Mesenchymal stem cell (in vitro differentiated cells and primary cell): Measurements from ENCODE around the gene BRSK2.

Experiments used
- DNase-seq: peaks from one replicate; pipeline ENCODE4 v3.0.0-alpha.2; 2013
- H2AFZ ChIP-seq: one replicate; pipeline ENCODE4 v1.6.1; 2013; ENCODE audit warnings: low read depth, mild to moderate bottlenecking, control low read depth, inconsistent platforms, low read length, moderate library complexity
- H2AK5ac ChIP-seq: 2 replicates; pipeline ENCODE4 v1.6.1; 2013; ENCODE audit warnings: low read length, moderate library complexity, mild to moderate bottlenecking, inconsistent platforms; ENCODE audit not compliant: severe bottlenecking
- H2BK120ac ChIP-seq: one replicate; pipeline ENCODE4 v1.6.1; 2013; ENCODE audit warnings: low read depth, mild to moderate bottlenecking, inconsistent platforms, low read length, moderate library complexity
- H2BK12ac ChIP-seq, 2 experiments: one replicate each; pipeline ENCODE4 v1.6.1; 2013; ENCODE audit warnings: inconsistent platforms in 2 of 2, low read length in 2 of 2, mild to moderate bottlenecking in 2 of 2, moderate library complexity in 2 of 2, control low read depth in 1 of 2
- H2BK15ac ChIP-seq: one replicate; pipeline ENCODE4 v1.6.1; 2013; ENCODE audit warnings: mild to moderate bottlenecking, low read depth, inconsistent platforms; ENCODE audit not compliant: poor library complexity, severe bottlenecking
- H2BK5ac ChIP-seq: 2 replicates; pipeline ENCODE4 v1.6.1; 2013; ENCODE audit warnings: low read depth, mild to moderate bottlenecking, low read length, control low read depth, inconsistent platforms; ENCODE audit not compliant: poor library complexity, severe bottlenecking
- H3K14ac ChIP-seq, 2 experiments: one replicate each; pipeline ENCODE4 v1.6.1; 2013; ENCODE audit warnings: inconsistent platforms in 2 of 2, low read length in 2 of 2, control low read depth in 1 of 2, mild to moderate bottlenecking in 1 of 2, moderate library complexity in 1 of 2
- H3K18ac ChIP-seq, 2 experiments: one replicate each; pipeline ENCODE4 v1.6.1; 2013; ENCODE audit warnings: inconsistent platforms in 2 of 2, low read length in 2 of 2, control low read depth in 1 of 2, low read depth in 1 of 2, mild to moderate bottlenecking in 1 of 2
- H3K23ac ChIP-seq, 2 experiments: one replicate each; pipeline ENCODE4 v1.6.1; 2013; ENCODE audit warnings: inconsistent platforms in 2 of 2, low read length in 2 of 2, mild to moderate bottlenecking in 2 of 2, moderate library complexity in 2 of 2, control low read depth in 1 of 2
- H3K27ac ChIP-seq: 2 replicates; pipeline ENCODE4 v1.5.1; 2013; ENCODE audit warnings: mild to moderate bottlenecking, moderate library complexity, low read length, control low read depth, inconsistent platforms; ENCODE audit not compliant: poor library complexity, severe bottlenecking
- H3K27me3 ChIP-seq, 2 experiments: 2 replicates each; pipeline versions ENCODE4 v1.6.1 to v1.7.0; 2013; ENCODE audit warnings: low read length in 2 of 2, mild to moderate bottlenecking in 2 of 2, moderate library complexity in 2 of 2, control low read depth in 1 of 2, inconsistent platforms in 1 of 2; ENCODE audit not compliant: control insufficient read depth in 1 of 2, insufficient read depth in 1 of 2
- H3K36me3 ChIP-seq, 2 experiments: 2 replicates each; pipeline versions ENCODE4 v1.6.1 to v1.7.0; 2013; ENCODE audit warnings: low read length in 2 of 2, control low read depth in 1 of 2, inconsistent platforms in 1 of 2, low read depth in 1 of 2, mild to moderate bottlenecking in 1 of 2; ENCODE audit not compliant: insufficient read depth in 2 of 2, control insufficient read depth in 1 of 2
- H3K4ac ChIP-seq, 2 experiments: one replicate each; pipeline ENCODE4 v1.6.1; 2013; ENCODE audit warnings: inconsistent platforms in 2 of 2, low read length in 2 of 2, mild to moderate bottlenecking in 2 of 2, moderate library complexity in 2 of 2, control low read depth in 1 of 2, low read depth in 1 of 2
- H3K4me1 ChIP-seq: 2 replicates; pipeline ENCODE4 v1.6.1; 2013; ENCODE audit warnings: low read depth, low read length, control low read depth; ENCODE audit not compliant: control insufficient read depth, insufficient read depth
- H3K4me2 ChIP-seq: 2 replicates; pipeline ENCODE4 v1.6.1; 2013; ENCODE audit warnings: low read length, mild to moderate bottlenecking, inconsistent platforms; ENCODE audit not compliant: poor library complexity, severe bottlenecking
- H3K4me3 ChIP-seq, 2 experiments: 2 replicates each; pipeline versions ENCODE4 v1.5.1 to v1.7.0; 2013; ENCODE audit warnings: low read length in 2 of 2, mild to moderate bottlenecking in 2 of 2, control low read depth in 1 of 2, low read depth in 1 of 2; ENCODE audit not compliant: insufficient read depth in 1 of 2
- H3K79me1 ChIP-seq: replicated peaks from 2 replicates; pipeline ENCODE4 v1.6.1; 2013; ENCODE audit warnings: mild to moderate bottlenecking, control low read depth, low read length, inconsistent platforms; ENCODE audit not compliant: poor library complexity, severe bottlenecking
- H3K9ac ChIP-seq: 2 replicates; pipeline ENCODE4 v1.7.0; 2013; ENCODE audit warnings: mild to moderate bottlenecking, low read length, moderate library complexity
- H3K9me3 ChIP-seq: 2 replicates; pipeline ENCODE4 v1.7.0; 2013; ENCODE audit warnings: mild to moderate bottlenecking, low read length; ENCODE audit not compliant: control insufficient read depth
- H4K8ac ChIP-seq: one replicate; pipeline ENCODE4 v1.6.1; 2013; ENCODE audit warnings: inconsistent platforms, mild to moderate bottlenecking, low read length, moderate library complexity
- H4K91ac ChIP-seq: one replicate; pipeline ENCODE4 v1.6.1; 2013; ENCODE audit warnings: mild to moderate bottlenecking, low read length, inconsistent platforms
- WGBS: methylation state at CpG from one replicate; pipeline ENCODE4 v1.1.7; 2013; ENCODE audit warnings: mixed read lengths; 5-methylcytosine and 5-hydroxymethylcytosine counted together

Gene BRSK2

DNA sequence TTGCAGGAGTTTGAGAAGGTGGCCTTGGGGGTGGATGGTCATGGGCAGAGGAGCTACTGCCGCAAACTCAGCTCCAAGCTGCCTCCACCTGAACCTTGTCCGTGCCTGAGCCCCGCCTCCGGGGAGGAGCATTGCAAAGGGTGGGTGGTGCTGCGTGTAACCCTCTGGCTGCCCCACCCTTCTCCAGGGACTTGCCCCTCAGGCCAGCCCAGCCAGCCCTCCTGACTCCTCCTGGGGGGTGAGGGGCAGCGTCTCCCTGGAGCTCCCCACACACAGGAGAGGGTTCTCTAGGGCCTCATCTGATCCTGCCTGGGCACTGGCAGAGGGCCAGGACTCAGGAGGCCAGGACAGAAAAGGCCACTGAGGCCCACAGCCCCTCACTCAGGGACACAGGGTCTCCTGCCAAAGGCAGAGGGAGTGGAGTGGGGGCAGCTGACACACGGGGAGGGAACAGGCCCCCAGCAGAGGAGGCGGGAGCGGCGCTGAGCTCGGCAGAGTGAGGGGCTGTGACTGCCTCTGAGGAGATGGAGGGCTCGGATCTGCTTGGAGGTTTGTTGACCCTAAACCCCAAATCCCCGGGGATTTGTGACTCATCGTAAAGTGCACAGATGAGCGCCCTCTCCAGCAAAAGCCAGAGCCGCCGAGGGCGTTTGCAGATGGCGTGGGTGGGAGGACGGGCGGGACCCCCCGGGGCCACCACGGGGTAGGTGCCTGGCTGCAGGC is 12.8 kb downstream of the BRSK2 start:
- H3K27ac ChIP-seq: no peak overlapping the region
- H3K4me1 ChIP-seq: peaks cover 7% of the 10 kb centered on the region
- DNase-seq: no peak
- H3K36me3 ChIP-seq: no peaks in the 10 kb centered on the region
- no peak overlapping the region for H2BK120ac ChIP-seq
- H2BK12ac ChIP-seq: no peak overlapping the region
- H4K91ac ChIP-seq: no peak overlapping the region
- H3K4me2 ChIP-seq: no peak overlapping the region
- no peak overlapping the region for H2AK5ac ChIP-seq
- no peak overlapping the region for H3K18ac ChIP-seq
- WGBS: 76% methylated on average over 22 of the region's 23 CpGs
- no peak overlapping the region for H3K4me3 ChIP-seq
- no peaks in the 10 kb centered on the region for H3K79me1 ChIP-seq
- peaks cover 14 to 35% of the 10 kb centered on the region in 2 experiments for H3K27me3 ChIP-seq
- no peak overlapping the region for H2BK15ac ChIP-seq
- no peak overlapping the region for H2AFZ ChIP-seq
- H3K23ac ChIP-seq: no peak overlapping the region
- H3K9ac ChIP-seq: no peak overlapping the region
- H3K14ac ChIP-seq: no peak overlapping the region
- H2BK5ac ChIP-seq: no peak overlapping the region
- H3K9me3 ChIP-seq: no peaks in the 10 kb centered on the region
- H3K4ac ChIP-seq: no peak overlapping the region
- H4K8ac ChIP-seq: no peak overlapping the region

DNA sequence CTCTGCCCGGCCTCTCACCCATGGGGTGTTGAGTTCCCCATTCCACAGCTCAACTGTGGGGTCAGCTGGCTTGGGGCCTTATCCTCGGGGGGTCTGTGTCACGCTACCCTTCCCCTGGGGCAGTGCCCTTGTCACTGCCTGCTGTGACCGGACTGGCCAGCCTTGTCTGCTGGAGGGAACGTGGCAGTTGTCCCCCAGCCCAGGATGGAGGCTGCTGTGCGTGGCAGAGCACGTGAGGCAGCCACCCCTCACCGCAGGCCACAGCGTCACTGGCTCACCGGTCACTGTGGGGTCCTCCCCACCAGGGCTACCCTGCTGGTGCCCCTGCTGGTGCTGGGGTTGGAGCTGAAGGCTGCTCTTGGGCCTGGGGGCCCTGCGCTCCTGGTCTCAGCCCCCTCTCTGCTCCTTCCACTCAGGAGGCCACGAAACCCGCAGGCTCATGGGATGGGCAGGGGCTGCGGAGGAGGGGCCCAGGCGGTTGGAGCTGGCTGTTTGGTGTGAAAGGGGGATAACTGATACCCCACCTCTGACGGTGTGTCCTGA is 13.4 kb downstream of the BRSK2 start:
- Histone ChIP-seq H3K4me2 (no peak overlapping the region), H3K4ac (no peak overlapping the region), H3K27ac (no peak overlapping the region), H3K14ac (no peak overlapping the region), H2BK12ac (no peak overlapping the region), H3K4me3 (no peak overlapping the region), H4K91ac (no peak overlapping the region), H3K9me3 (no peaks in the 10 kb centered on the region), H3K27me3 (peaks cover 14 to 34% of the 10 kb centered on the region in 2 experiments), H3K36me3 (no peaks in the 10 kb centered on the region), H3K18ac (no peak overlapping the region), H2BK15ac (no peak overlapping the region), H4K8ac (no peak overlapping the region), H3K9ac (no peak overlapping the region), H3K79me1 (no peaks in the 10 kb centered on the region), H2BK120ac (no peak overlapping the region), H2AFZ (no peak overlapping the region), H2BK5ac (no peak overlapping the region), H3K4me1 (peaks cover 8% of the 10 kb centered on the region), H2AK5ac (no peak overlapping the region), H3K23ac (no peak overlapping the region)
- DNase-seq: no peak
- 88% methylated on average over 14 of the region's 16 CpGs for WGBS

DNA sequence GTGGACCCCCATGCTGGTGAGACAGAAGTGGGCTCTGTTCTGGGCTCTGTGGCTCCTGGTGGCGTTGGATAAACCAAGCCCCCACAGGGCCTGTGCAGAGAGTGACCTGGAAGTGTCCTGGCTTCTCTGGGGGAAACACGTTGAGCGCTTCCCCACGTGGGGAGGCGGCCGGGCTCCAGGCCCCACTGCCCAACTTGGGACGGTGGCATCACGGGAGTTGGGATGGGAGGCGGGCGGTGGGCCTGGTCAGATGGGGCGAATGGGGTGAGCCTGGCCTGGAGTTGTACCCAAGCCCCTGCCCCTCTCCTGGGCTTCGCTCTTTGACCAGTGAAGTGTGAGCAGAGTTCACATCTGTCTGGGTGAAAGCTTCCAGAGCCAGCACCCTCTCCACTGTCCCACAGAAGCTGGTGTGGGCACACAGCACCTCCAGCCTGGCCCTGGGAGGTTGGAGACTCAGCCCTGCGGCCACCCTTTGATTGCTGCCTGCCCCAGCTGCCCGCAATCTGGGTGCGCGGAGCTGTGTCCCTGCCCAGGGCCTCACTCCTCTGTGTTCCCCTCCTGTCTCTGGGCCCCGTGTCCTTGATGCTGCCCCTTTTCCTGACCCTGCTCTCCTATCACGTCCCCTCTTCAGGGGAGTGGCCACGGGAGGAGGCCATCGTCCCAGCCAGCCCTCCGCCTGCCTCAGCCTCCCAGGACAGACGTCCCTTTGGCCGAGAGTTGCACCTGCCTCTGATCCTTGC is 14.2 kb downstream of the BRSK2 start:
- no peak overlapping the region for H2BK5ac ChIP-seq
- H4K8ac ChIP-seq: no peak overlapping the region
- H3K14ac ChIP-seq: no peak overlapping the region
- no peak overlapping the region for H3K4me2 ChIP-seq
- no peak overlapping the region for H2BK12ac ChIP-seq
- no peak for DNase-seq
- no peaks in the 10 kb centered on the region for H3K36me3 ChIP-seq
- no peak overlapping the region for H2BK120ac ChIP-seq
- no peak overlapping the region for H2AFZ ChIP-seq
- peaks cover 13 to 41% of the 10 kb centered on the region in 2 experiments for H3K27me3 ChIP-seq
- no peak overlapping the region for H3K27ac ChIP-seq
- H3K4me3 ChIP-seq: no peak overlapping the region
- H3K9ac ChIP-seq: no peak overlapping the region
- no peak overlapping the region for H2AK5ac ChIP-seq
- H3K18ac ChIP-seq: no peak overlapping the region
- no peak overlapping the region for H3K23ac ChIP-seq
- no peak overlapping the region for H4K91ac ChIP-seq
- no peak overlapping the region for H2BK15ac ChIP-seq
- H3K79me1 ChIP-seq: no peaks in the 10 kb centered on the region
- WGBS: 80% methylated on average over 23 of the region's 23 CpGs
- no peak overlapping the region for H3K4ac ChIP-seq
- H3K4me1 ChIP-seq: peaks cover 8% of the 10 kb centered on the region
- H3K9me3 ChIP-seq: no peaks in the 10 kb centered on the region

DNA sequence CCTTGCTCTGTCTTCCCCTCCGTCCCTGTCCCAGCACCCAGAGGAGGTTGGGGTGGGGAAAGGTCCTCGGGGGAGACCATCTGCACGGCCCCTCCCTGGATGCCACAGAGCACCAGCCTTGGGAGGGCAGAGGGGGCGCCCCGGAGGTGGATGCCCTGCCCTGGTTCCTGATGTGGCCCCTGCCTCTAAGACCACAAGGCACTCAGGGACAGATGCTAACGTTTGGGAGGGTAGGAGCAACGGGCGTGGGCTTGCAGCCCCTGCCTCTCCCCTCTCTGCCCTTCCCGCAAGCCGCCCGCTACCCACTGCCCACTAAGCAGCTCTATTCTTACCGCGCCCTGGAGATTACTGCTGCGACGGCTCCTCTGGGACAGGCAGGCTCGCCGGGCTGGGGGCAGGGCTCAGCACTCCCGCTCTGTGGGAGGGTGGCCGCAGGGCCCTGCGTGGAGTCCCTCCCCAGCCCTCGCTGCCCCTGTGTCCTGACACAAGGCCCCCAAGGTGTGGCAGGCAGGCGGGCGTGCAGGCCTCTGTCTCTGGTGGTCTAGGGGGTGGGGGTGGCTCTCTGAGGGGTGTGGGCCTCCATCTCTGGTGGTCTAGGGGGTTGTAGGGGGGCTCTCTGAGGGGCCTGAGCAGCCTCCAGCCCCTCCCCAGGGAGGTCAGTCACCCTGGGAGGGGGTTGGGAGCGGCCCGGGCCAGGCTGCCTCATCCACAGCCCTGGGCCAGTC is 14.9 kb downstream of the BRSK2 start:
- Histone ChIP-seq H3K4ac (no peak overlapping the region), H2BK120ac (no peak overlapping the region), H3K14ac (no peak overlapping the region), H3K36me3 (no peaks in the 10 kb centered on the region), H3K4me1 (peaks cover 8% of the 10 kb centered on the region), H3K23ac (no peak overlapping the region), H3K27ac (no peak overlapping the region), H3K9ac (no peak overlapping the region), H2BK5ac (no peak overlapping the region), H3K9me3 (no peaks in the 10 kb centered on the region), H3K18ac (no peak overlapping the region), H2BK15ac (no peak overlapping the region), H2AFZ (no peak overlapping the region), H4K8ac (no peak overlapping the region), H2AK5ac (no peak overlapping the region), H2BK12ac (no peak overlapping the region), H3K27me3 (peaks cover 9 to 35% of the 10 kb centered on the region in 2 experiments), H4K91ac (no peak overlapping the region), H3K4me2 (no peak overlapping the region), H3K79me1 (no peaks in the 10 kb centered on the region), H3K4me3 (no peak overlapping the region)
- 86% methylated on average over 23 of the region's 25 CpGs for WGBS
- DNase-seq: no peak
